Measurements from ENCODE around the gene GOLPH3L. TPM values are rescaled to one million over a fixed set of nuclear protein-coding genes. Genes with fewer than 3 reads are reported as not detected.
"Not testable (repeated sequence)": the region's sequence is repeated elsewhere in the genome, so short reads cannot be mapped to it uniquely, and the experiment has no call there.

The GOLPH3L gene
- total and polyA plus RNA-seq, 4 donors = 6.0 to 11.3 (median 7.5) TPM

DNA sequence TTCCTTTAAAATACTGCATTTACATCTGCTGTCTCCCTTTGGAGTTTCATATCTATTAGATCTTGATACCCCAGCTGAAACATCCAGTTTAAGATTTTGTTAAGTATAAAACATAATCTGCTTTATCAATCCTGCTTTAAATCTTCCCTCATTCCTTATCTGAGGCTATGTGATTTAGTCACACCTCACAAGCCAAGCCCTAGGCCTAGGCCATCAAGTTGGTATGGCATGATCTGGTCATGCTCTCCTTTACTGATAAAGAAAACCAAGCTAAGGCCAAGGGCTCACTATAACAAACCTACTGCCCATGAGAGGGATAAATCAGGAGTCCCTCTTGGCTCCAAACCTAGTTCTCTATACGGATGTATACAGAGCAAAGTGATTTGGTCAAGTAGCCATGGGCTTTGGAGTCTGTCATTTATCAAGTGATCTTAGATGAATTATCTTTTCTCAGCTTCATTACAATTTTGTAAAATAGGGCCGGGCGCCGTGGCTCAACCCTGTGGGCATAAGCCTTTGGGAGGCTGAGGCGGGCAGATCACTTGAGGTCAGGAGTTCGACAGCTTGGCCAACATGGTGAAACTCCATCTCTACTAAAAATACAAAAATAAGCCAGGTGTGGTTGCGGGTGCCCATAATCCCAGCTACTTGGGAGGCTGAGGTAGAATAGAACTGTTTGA, 90.4 kb downstream of the GOLPH3L start:
- Histone ChIP-seq H3K9me3 (ENCODE audit: control insufficient read depth in 4 of 4, low read length in 3 of 4) (no peaks in the 10 kb centered on the region), H3K27ac (ENCODE audit: low read depth in 1 of 2, low read length in 2 of 2) (no peak overlapping the region), H3K9ac (ENCODE audit: low read depth in 1 of 2, low read length in 2 of 2) (no peak overlapping the region), H3K27me3 (ENCODE audit: control insufficient read depth in 4 of 4, insufficient read depth in 4 of 4, low read length in 3 of 4) (no peaks in the 10 kb centered on the region), H3K36me3 (ENCODE audit: control insufficient read depth in 4 of 4, insufficient read depth in 3 of 4, low read depth in 1 of 4, low read length in 3 of 4) (no peaks in the 10 kb centered on the region), H3K4me1 (ENCODE audit: control insufficient read depth in 4 of 4, insufficient read depth in 4 of 4, low read length in 3 of 4) (peaks cover 0 to 21% (median 6%) of the 10 kb centered on the region in 4 donors), H3K4me3 (ENCODE audit: low read depth in 1 of 3, low read length in 3 of 3) (no peak overlapping the region)
- DNase-seq (ENCODE audit: low spot score) = no peak
- no peak for TF ChIP-seq MAX (IDR thresholded peaks at IDR 0.05)
- WGBS = 97% methylated on average over 7 of the region's 7 CpGs

DNA sequence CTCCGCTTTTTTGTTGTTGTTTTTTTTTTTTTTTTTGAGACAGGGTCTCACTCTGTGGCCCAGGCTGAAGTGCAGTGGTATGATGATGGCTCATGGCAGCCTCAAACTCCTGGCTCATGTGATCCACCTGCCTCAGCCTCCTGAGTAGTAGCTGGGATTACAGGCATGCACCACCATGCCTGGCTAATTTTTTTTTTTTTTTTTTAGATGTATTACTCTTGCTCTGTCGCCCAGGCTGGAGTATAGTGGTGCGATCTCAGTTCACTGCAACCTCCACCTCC, 91.6 kb downstream of the GOLPH3L start:
- H3K36me3 ChIP-seq (ENCODE audit: control insufficient read depth in 4 of 4, insufficient read depth in 3 of 4, low read depth in 1 of 4, low read length in 3 of 4); H3K4me3 ChIP-seq (ENCODE audit: low read depth in 1 of 3, low read length in 3 of 3); DNase-seq (ENCODE audit: low spot score); H3K9ac ChIP-seq (ENCODE audit: low read depth in 1 of 2, low read length in 2 of 2); H3K27me3 ChIP-seq (ENCODE audit: control insufficient read depth in 4 of 4, insufficient read depth in 4 of 4, low read length in 3 of 4); H3K9me3 ChIP-seq (ENCODE audit: control insufficient read depth in 4 of 4, low read length in 3 of 4): not testable (repeated sequence)
- Histone ChIP-seq H3K27ac (ENCODE audit: low read depth in 1 of 2, low read length in 2 of 2) (peak overlapping the region; percentile 85), H3K4me1 (ENCODE audit: control insufficient read depth in 4 of 4, insufficient read depth in 4 of 4, low read length in 3 of 4) (peaks cover 0 to 19% (median 0%) of the 10 kb centered on the region in 4 donors)
- WGBS = 98% methylated on average over 3 of the region's 3 CpGs

DNA sequence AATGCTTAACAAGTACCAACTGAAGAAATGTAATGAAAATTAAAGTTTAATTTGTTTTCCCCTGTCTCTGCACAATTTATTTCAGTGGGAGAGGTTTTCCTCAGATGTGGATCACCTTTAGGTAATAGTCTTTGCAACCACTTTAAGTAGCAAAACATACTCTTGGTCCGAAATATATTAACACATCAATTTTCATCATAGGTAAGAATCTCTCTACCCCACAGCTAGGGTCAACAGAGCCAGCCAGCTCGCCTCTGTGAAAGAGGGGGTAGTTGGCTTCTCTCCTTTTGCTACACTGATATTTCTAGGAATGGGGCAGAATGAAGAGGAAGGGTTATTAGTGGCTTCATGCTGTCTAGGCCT, 92.7 kb downstream of the GOLPH3L start:
- H3K9ac ChIP-seq (ENCODE audit: low read depth in 1 of 2, low read length in 2 of 2) = peak overlapping the region in 1 of 2 donors; percentile 21
- H3K9me3 ChIP-seq (ENCODE audit: control insufficient read depth in 4 of 4, low read length in 3 of 4) = no peaks in the 10 kb centered on the region
- WGBS = 96% methylated on average over 2 of the region's 2 CpGs
- H3K27me3 ChIP-seq (ENCODE audit: control insufficient read depth in 4 of 4, insufficient read depth in 4 of 4, low read length in 3 of 4) = no peaks in the 10 kb centered on the region
- no peak for TF ChIP-seq GABPA (IDR thresholded peaks at IDR 0.05 in 1 of 2, conservative IDR thresholded peaks at IDR 0.05 in 1 of 2)
- no peak for TF ChIP-seq ATF3 (IDR thresholded peaks at IDR 0.05)
- no peak for TF ChIP-seq RAD21 (IDR thresholded peaks at IDR 0.05)
- no peak for TF ChIP-seq MAX (IDR thresholded peaks at IDR 0.05)
- TF ChIP-seq FOXA1 (IDR thresholded peaks at IDR 0.05) = no peak
- TF ChIP-seq JUND (IDR thresholded peaks at IDR 0.05) = no peak
- TF ChIP-seq, protein P1, sequence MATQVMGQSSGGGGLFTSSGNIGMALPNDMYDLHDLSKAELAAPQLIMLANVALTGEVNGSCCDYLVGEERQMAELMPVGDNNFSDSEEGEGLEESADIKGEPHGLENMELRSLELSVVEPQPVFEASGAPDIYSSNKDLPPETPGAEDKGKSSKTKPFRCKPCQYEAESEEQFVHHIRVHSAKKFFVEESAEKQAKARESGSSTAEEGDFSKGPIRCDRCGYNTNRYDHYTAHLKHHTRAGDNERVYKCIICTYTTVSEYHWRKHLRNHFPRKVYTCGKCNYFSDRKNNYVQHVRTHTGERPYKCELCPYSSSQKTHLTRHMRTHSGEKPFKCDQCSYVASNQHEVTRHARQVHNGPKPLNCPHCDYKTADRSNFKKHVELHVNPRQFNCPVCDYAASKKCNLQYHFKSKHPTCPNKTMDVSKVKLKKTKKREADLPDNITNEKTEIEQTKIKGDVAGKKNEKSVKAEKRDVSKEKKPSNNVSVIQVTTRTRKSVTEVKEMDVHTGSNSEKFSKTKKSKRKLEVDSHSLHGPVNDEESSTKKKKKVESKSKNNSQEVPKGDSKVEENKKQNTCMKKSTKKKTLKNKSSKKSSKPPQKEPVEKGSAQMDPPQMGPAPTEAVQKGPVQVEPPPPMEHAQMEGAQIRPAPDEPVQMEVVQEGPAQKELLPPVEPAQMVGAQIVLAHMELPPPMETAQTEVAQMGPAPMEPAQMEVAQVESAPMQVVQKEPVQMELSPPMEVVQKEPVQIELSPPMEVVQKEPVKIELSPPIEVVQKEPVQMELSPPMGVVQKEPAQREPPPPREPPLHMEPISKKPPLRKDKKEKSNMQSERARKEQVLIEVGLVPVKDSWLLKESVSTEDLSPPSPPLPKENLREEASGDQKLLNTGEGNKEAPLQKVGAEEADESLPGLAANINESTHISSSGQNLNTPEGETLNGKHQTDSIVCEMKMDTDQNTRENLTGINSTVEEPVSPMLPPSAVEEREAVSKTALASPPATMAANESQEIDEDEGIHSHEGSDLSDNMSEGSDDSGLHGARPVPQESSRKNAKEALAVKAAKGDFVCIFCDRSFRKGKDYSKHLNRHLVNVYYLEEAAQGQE (IDR thresholded peaks at IDR 0.05) = no peak
- no peak for TF ChIP-seq HNF4A (conservative IDR thresholded peaks at IDR 0.05)
- no peak for TF ChIP-seq SP1 (IDR thresholded peaks at IDR 0.05)
- TF ChIP-seq FOXA2 (IDR thresholded peaks at IDR 0.05) = no peak
- no peak for TF ChIP-seq ZBTB33 (IDR thresholded peaks at IDR 0.05)
- no peak for TF ChIP-seq YY1 (IDR thresholded peaks at IDR 0.05)
- TF ChIP-seq, protein P2, sequence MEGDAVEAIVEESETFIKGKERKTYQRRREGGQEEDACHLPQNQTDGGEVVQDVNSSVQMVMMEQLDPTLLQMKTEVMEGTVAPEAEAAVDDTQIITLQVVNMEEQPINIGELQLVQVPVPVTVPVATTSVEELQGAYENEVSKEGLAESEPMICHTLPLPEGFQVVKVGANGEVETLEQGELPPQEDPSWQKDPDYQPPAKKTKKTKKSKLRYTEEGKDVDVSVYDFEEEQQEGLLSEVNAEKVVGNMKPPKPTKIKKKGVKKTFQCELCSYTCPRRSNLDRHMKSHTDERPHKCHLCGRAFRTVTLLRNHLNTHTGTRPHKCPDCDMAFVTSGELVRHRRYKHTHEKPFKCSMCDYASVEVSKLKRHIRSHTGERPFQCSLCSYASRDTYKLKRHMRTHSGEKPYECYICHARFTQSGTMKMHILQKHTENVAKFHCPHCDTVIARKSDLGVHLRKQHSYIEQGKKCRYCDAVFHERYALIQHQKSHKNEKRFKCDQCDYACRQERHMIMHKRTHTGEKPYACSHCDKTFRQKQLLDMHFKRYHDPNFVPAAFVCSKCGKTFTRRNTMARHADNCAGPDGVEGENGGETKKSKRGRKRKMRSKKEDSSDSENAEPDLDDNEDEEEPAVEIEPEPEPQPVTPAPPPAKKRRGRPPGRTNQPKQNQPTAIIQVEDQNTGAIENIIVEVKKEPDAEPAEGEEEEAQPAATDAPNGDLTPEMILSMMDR (IDR thresholded peaks at IDR 0.05; ENCODE audit: low read depth, low read length, missing input control) = no peak
- TF ChIP-seq HNF4G (IDR thresholded peaks at IDR 0.05) = no peak
- no peak for TF ChIP-seq NR2F2 (IDR thresholded peaks at IDR 0.05)
- no peak for TF ChIP-seq TAF1 (conservative IDR thresholded peaks at IDR 0.05)
- no peak for TF ChIP-seq EGR1 (IDR thresholded peaks at IDR 0.05; ENCODE audit: low read depth in 2 of 2)
- no peak overlapping the region for H3K4me3 ChIP-seq (ENCODE audit: low read depth in 1 of 3, low read length in 3 of 3)
- DNase-seq (ENCODE audit: low spot score) = no peak
- H3K4me1 ChIP-seq (ENCODE audit: control insufficient read depth in 4 of 4, insufficient read depth in 4 of 4, low read length in 3 of 4) = peaks cover 0 to 17% (median 0%) of the 10 kb centered on the region in 4 donors
- peak overlapping the region; percentile 85 for H3K27ac ChIP-seq (ENCODE audit: low read depth in 1 of 2, low read length in 2 of 2)
- H3K36me3 ChIP-seq (ENCODE audit: control insufficient read depth in 4 of 4, insufficient read depth in 3 of 4, low read depth in 1 of 4, low read length in 3 of 4) = no peaks in the 10 kb centered on the region
